ENCODE data around the gene DFFB.

GRCh38 chr1:3888301-3888700 lies 31.0 kb downstream of the DFFB start:
- TF ChIP-seq, protein P1, sequence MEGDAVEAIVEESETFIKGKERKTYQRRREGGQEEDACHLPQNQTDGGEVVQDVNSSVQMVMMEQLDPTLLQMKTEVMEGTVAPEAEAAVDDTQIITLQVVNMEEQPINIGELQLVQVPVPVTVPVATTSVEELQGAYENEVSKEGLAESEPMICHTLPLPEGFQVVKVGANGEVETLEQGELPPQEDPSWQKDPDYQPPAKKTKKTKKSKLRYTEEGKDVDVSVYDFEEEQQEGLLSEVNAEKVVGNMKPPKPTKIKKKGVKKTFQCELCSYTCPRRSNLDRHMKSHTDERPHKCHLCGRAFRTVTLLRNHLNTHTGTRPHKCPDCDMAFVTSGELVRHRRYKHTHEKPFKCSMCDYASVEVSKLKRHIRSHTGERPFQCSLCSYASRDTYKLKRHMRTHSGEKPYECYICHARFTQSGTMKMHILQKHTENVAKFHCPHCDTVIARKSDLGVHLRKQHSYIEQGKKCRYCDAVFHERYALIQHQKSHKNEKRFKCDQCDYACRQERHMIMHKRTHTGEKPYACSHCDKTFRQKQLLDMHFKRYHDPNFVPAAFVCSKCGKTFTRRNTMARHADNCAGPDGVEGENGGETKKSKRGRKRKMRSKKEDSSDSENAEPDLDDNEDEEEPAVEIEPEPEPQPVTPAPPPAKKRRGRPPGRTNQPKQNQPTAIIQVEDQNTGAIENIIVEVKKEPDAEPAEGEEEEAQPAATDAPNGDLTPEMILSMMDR (IDR thresholded peaks at IDR 0.05; ENCODE audit: extremely low read depth in 1 of 2, insufficient read depth in 1 of 2, low read depth in 1 of 2, low read length in 2 of 2), result no peak
- TF ChIP-seq POLR2A (IDR thresholded peaks at IDR 0.05; ENCODE audit: low read depth, low read length) (no peak), EZH2 (IDR thresholded peaks at IDR 0.05; ENCODE audit: borderline replicate concordance, low read depth, low read length, severe bottlenecking) (no peak), JUN (IDR thresholded peaks at IDR 0.05; ENCODE audit: borderline replicate concordance, insufficient read depth, insufficient read length, low read depth) (no peak), POLR2AphosphoS5 (IDR thresholded peaks at IDR 0.05; ENCODE audit: insufficient read depth, low read depth, low read length) (no peak), MYC (IDR thresholded peaks at IDR 0.05; ENCODE audit: low read depth, low read length) (no peak), MAX (IDR thresholded peaks at IDR 0.05; ENCODE audit: insufficient read depth, insufficient read length) (no peak), FOS (IDR thresholded peaks at IDR 0.05; ENCODE audit: borderline replicate concordance, insufficient read depth, low read length) (no peak), GATA2 (IDR thresholded peaks at IDR 0.05; ENCODE audit: insufficient read depth, insufficient read length, low read depth, low read length) (no peak)
